Esophagus squamous epithelium (tissue), 5 donors: ENCODE measurements around the gene INHBC. TPM values are rescaled to one million over a fixed set of nuclear protein-coding genes. Genes with fewer than 3 reads are reported as not detected.

Experiments
- DNase-seq: peaks from one replicate; lab custom pipeline; 2025; lab: John Stamatoyannopoulos, UW
- H3K27ac ChIP-seq, 4 donors: fragments of 200-600 bp; sonication (generic); one replicate each; pipeline ENCODE4 v1.5.1; 2016 to 2019; ENCODE audit warnings: mild to moderate bottlenecking in 1 of 4
- H3K27me3 ChIP-seq, 4 donors: fragments of 200-600 bp; sonication (generic); 1 replicate in 3 of 4; 2 replicates in 1 of 4; pipeline versions ENCODE4 v1.5.1 to v1.6.0; 2017 to 2021; ENCODE audit warnings: antibody characterized with exemption in 1 of 4
- H3K36me3 ChIP-seq, 3 donors: fragments of 200-600 bp; sonication (generic); one replicate each; pipeline ENCODE4 v1.5.1; 2016 to 2019
- H3K4me1 ChIP-seq, 3 donors: fragments of 200-600 bp; sonication (generic); one replicate each; pipeline ENCODE4 v1.5.1; 2017 to 2019
- H3K4me3 ChIP-seq, 4 donors: fragments of 200-600 bp; sonication (generic); 1 replicate in 3 of 4; 2 replicates in 1 of 4; pipeline ENCODE4 v1.5.1; 2016 to 2019; ENCODE audit warnings: mild to moderate bottlenecking in 2 of 4, moderate library complexity in 1 of 4
- H3K9me3 ChIP-seq, 3 donors: fragments of 200-600 bp; sonication (generic); one replicate each; pipeline ENCODE4 v1.5.1; 2016 to 2019
- CTCF ChIP-seq, 6 experiments: fragments of 450-650 bp in 4 of 6; fragments of 200-600 bp in 2 of 6; sonication (generic) in 2 of 6; IDR thresholded peaks; one replicate each; pipeline ENCODE4 v1.5.1; 2016 to 2019; ENCODE audit warnings: antibody characterized with exemption in 6 of 6, mild to moderate bottlenecking in 4 of 6, moderate library complexity in 4 of 6
- POLR2A ChIP-seq, 4 donors: fragments of 450-650 bp; IDR thresholded peaks; one replicate each; pipeline ENCODE4 v1.6.1; 2017; ENCODE audit warnings: antibody characterized with exemption in 4 of 4, mild to moderate bottlenecking in 4 of 4, moderate library complexity in 3 of 4
- WGBS, 2 donors: methylation state at CpG; one replicate each; pipeline ENCODE4 v1.1.5; 2018; 5-methylcytosine and 5-hydroxymethylcytosine counted together
- intact Hi-C: fragments of 100-400 bp; cut with DNase I; formaldehyde crosslinking; loops from one replicate; pipeline ENCODE4 v1.15.0; 2022
- total RNA-seq, 4 donors: library from RNA; depleted of rRNA; stranded (reverse); fragments of >200 nt; gene quantifications; one replicate each; pipeline ENCODE4 v1.1.0, GENCODE V29; 2016
- donor health status: DM: yes; HTN: yes; CAD: no.

INHBC gene
- total RNA-seq, 4 donors from 2014 or later = not detected

- Histone ChIP-seq H3K9me3 (no peaks in the 10 kb centered on the region), H3K4me3 (peak overlapping the region; percentile 8 to 62 (median 39)), H3K36me3 (no peaks in the 10 kb centered on the region), H3K4me1 (peaks cover 16 to 35% (median 18%) of the 10 kb centered on the region in 3 donors), H3K27ac (peak overlapping the region; percentile 57 to 87 (median 71)), H3K27me3 (peaks cover 8 to 80% (median 18%) of the 10 kb centered on the region in 4 donors)
- intact Hi-C loops = no loop called here
- no peak for DNase-seq
- WGBS, 2 donors = 47 to 60% methylated on average over 10 to 11 of the region's 12 CpGs
- TF ChIP-seq POLR2A (IDR thresholded peaks at IDR 0.05) = peak in 1 of 4 donors; percentile 29
- TF ChIP-seq CTCF (IDR thresholded peaks at IDR 0.05) = no peak
These were observed 43.4 kb downstream of the INHBC start for GRCh38 chr12:57477710-57478681.

GRCh38 chr12:57479043-57479375 is 44.4 kb downstream of the INHBC start:
- peaks cover 16 to 35% (median 18%) of the 10 kb centered on the region in 3 donors for H3K4me1 ChIP-seq
- H3K9me3 ChIP-seq = no peaks in the 10 kb centered on the region
- peak overlapping the region in 2 of 4 donors; percentile 42 to 62 for H3K4me3 ChIP-seq
- WGBS, 2 donors = 81 to 84% methylated on average over 5 to 10 of the region's 10 CpGs
- peak overlapping the region; percentile 57 to 87 (median 71) for H3K27ac ChIP-seq
- peaks cover 8 to 72% (median 17%) of the 10 kb centered on the region in 4 donors for H3K27me3 ChIP-seq
- DNase-seq = no peak
- no peak for TF ChIP-seq CTCF (IDR thresholded peaks at IDR 0.05)
- TF ChIP-seq POLR2A (IDR thresholded peaks at IDR 0.05) = no peak
- intact Hi-C loops = no loop called here
- H3K36me3 ChIP-seq = no peaks in the 10 kb centered on the region

GRCh38 chr12:57479376-57480115 is 45.0 kb downstream of the INHBC start, which contains the start of gene ARHGAP9:
Gene ARHGAP9 (minus strand): TSS chr12:57479866. CDS start chr12:57479406, 460 bp downstream.
- TF ChIP-seq POLR2A (IDR thresholded peaks at IDR 0.05) (no peak), CTCF (IDR thresholded peaks at IDR 0.05) (no peak)
- H3K4me1 ChIP-seq = peaks cover 16 to 35% (median 18%) of the 10 kb centered on the region in 3 donors
- H3K4me3 ChIP-seq = peak within 1 kb of the TSS in 2 of 4 donors; percentile 42 to 62
- no peaks in the 10 kb centered on the region for H3K9me3 ChIP-seq
- peak within 1 kb of the TSS; percentile 57 to 87 (median 71) for H3K27ac ChIP-seq
- intact Hi-C loops = no loop called here
- peaks cover 8 to 67% (median 15%) of the 10 kb centered on the region in 4 donors for H3K27me3 ChIP-seq
- WGBS, 2 donors = 41 to 50% methylated on average over 5 of the region's 6 CpGs
- DNase-seq = no peak
- H3K36me3 ChIP-seq = no peaks in the 10 kb centered on the region

GRCh38 chr12:57481671-57482070 is 47.1 kb downstream of the INHBC start:
- H3K4me3 ChIP-seq = no peak overlapping the region
- H3K27me3 ChIP-seq = peaks cover 0 to 45% (median under 1%) of the 10 kb centered on the region in 4 donors
- no peak overlapping the region for H3K27ac ChIP-seq
- TF ChIP-seq CTCF (IDR thresholded peaks at IDR 0.05) (no peak), POLR2A (IDR thresholded peaks at IDR 0.05) (no peak)
- H3K9me3 ChIP-seq = no peaks in the 10 kb centered on the region
- intact Hi-C loops = no loop called here
- no peaks in the 10 kb centered on the region for H3K36me3 ChIP-seq
- peaks cover 0 to 15% (median 0%) of the 10 kb centered on the region in 3 donors for H3K4me1 ChIP-seq
- WGBS, 2 donors = 89 to 100% methylated on average over 1 of the region's 1 CpG
- DNase-seq = no peak
